CD4-positive, alpha-beta T cell treated with Interleukin-6 at 100 ng/mL for 8 hours (primary cell): ENCODE data around the gene ACTBL2.

ENCODE experiments used
- DNase-seq: peaks from one replicate; pipeline ENCODE4 v3.0.0-alpha.2; 2020; ENCODE audit warnings: mixed read lengths, low spot score

The ACTBL2 gene

GRCh38 chr5:57448751-57449150 lies 33.9 kb downstream of the ACTBL2 start:
- no peak for DNase-seq

GRCh38 chr5:57448287-57448686 lies 34.3 kb downstream of the ACTBL2 start:
- DNase-seq, result no peak

DNA sequence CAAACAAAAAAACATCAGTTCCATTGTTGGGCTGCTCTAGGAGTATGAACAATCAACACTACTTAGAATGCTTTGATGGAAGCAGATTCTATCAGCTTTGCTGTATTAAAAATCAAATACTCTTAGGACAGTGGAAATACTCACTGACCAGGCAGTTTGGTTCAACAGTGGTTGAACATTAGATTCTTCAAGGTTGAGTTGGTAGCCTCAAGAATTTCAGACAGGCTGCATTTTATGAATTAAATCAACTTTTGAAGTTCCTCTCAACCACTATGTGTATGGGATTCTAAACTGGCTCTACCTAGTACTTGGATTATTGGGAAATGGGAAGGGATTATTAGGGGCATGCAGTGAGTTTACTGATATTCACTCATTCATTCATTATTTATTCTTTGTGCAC lies 35.0 kb downstream of the ACTBL2 start:
- no peak for DNase-seq

DNA sequence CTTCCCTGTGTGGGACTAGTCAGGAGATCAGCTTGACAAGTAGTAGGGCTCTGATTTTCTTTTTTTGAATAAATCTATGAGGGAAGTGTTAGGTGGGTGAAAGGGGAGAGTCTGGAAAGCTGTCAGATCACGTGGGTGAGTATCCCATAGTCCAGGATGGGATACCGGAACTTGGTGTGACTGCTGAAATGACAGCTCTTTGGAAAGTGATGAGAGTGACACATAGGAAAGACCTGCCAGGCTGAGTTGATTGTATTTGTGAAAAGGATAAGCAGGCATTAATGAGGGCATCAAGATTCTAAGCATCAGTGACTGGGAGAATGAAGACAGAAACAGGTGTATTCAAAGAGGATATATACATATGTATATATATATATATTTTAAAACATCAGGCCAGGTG lies 35.6 kb downstream of the ACTBL2 start:
- no peak for DNase-seq

GRCh38 chr5:57445705-57446037 lies 36.9 kb downstream of the ACTBL2 start:
- DNase-seq, result no peak

- DNase-seq, result no peak
Measured at GRCh38 chr5:57445006-57445704, 37.5 kb downstream of the ACTBL2 start.

DNA sequence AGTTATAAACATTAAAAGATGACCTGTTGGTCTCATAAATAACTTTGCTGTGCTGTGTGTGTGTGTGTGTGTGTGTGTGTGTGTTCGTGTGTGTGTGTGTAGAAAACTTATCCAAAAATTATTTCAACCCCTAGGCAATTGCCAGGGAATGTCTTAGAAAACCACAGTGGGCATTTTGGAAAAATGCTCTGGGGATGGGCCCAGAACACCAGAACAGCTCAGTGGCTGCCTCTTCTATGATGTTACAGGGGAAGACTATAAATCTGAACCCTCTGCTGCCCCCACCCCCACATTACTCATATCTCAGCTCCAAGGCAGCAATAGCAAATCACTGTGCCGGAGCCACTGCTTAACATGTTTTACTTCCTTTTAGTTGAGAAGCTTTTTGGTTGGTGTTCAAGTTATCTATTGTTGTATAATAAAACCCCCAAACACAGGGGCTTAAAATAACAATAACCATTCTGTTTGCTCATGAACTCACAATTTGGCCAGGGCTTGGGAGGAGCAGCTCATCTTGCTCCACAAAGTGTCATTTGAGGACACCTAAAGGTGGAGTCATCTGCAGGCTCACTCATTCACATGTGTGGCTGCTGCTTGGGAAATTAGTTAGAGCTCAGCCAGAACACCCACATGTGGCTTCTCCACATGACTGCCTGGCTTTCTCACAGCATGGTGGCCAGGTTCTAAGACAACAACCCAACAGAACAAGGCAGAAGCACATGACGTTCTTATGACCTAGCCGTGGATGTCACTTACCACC lies 40.4 kb downstream of the ACTBL2 start:
- no peak for DNase-seq

GRCh38 chr5:57441557-57441956 lies 41.1 kb downstream of the ACTBL2 start:
- DNase-seq, result no peak

DNA sequence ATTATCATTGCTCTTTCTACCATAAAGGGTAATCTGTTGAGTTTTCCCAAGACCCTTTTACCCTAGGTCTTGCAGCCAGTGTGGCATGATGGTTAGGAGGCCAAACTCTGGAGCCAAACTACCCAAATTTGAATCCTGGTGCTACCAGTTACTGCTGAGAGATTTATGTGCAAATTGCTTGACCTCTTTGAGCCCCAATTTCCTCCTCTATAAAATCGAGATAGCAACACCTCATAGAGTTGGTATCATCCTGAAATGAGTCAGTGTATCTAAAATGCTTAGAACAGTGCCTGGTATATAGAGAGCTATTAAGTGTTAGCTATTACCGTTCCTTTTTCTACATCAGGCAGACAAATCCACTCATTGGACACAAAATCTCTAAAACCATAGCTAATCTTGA lies 43.0 kb downstream of the ACTBL2 start:
- DNase-seq, result no peak

GRCh38 chr5:57437976-57438805 lies 44.4 kb downstream of the ACTBL2 start:
- no peak for DNase-seq

GRCh38 chr5:57436586-57436985 lies 46.0 kb downstream of the ACTBL2 start:
- DNase-seq, result no peak

GRCh38 chr5:57435701-57436134 lies 46.9 kb downstream of the ACTBL2 start:
- DNase-seq, result no peak

- DNase-seq, result no peak
Measured at GRCh38 chr5:57434683-57435082, 47.9 kb downstream of the ACTBL2 start.

GRCh38 chr5:57434227-57434640 lies 48.4 kb downstream of the ACTBL2 start:
- DNase-seq, result no peak

DNA sequence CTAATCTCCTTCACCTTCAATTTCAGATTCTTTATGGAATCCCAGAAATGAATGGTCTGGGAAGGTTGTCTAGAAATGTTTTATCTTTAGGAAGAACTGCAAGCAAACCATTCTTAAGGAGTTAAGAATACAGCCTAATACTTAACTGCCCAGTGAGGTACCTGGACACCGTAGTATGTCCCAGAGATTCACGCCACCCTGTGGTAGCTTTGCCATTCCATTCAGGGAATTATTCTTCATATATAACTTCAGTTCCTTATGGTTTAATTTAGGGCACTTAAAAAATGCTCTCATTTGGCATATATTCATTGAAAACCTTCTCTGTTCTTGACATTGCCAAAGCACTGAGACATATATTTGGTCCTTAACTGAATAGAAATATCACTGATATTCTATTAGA lies 49.7 kb downstream of the ACTBL2 start:
- DNase-seq, result no peak

DNA sequence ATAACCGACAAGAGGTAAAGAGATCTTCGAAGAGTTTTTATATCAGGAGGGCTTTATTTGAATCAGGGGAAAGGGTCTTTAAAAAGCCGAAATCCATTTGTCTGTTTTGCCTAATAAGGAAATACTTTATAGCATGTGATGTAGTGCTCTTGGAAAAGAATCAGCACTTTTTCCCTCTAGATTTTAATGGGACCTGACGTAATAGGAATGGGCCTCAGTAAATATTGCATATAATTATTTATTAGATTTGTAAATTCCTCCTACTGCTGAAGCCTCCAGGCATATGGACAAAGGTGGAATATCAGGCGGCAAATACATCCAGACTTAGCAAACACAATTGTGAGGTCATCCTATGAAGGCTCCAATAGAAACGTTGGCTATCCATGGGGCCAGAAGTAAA lies 50.9 kb downstream of the ACTBL2 start:
- no peak for DNase-seq
